Measurements from ENCODE around the gene TKFC. TPM values are rescaled to one million over a fixed set of nuclear protein-coding genes. Genes with fewer than 3 reads are reported as not detected.

Gene TKFC
- total and polyA plus RNA-seq, 9 of the 15 experiments (the other 6 are each of a cell fraction or from before 2014, with no cell fraction given) = 2.0 to 61.7 (median 28.5) TPM

GRCh38 chr11:61367406-61367805, 34.4 kb downstream of the TKFC start (continued):
- TF ChIP-seq TAF15 (IDR thresholded peaks at IDR 0.05; ENCODE audit: low read depth, low read length) (no peak), EP400 (IDR thresholded peaks at IDR 0.05) (no peak), SREBF1 (IDR thresholded peaks at IDR 0.05; ENCODE audit: borderline replicate concordance, low read depth, low read length) (no peak), BACH1 (tag; IDR thresholded peaks at IDR 0.05) (no peak), ZNF41 (CRISPR knock-in tag; conservative IDR thresholded peaks at IDR 0.05) (no peak), DDX20 (tag; IDR thresholded peaks at IDR 0.05; ENCODE audit: low read depth) (no peak), SRSF7 (optimal IDR thresholded peaks at IDR 0.05; ENCODE audit: low read depth, low read length) (no peak), NCOA4 (IDR thresholded peaks at IDR 0.05; ENCODE audit: partially characterized antibody) (no peak), CHD4 (IDR thresholded peaks at IDR 0.05; ENCODE audit: insufficient read depth, insufficient replicate concordance, low read depth, low read length, poor library complexity, severe bottlenecking) (no peak), CREB5 (CRISPR knock-in tag; IDR thresholded peaks at IDR 0.05) (no peak), HMG20A (CRISPR knock-in tag; conservative IDR thresholded peaks at IDR 0.05) (no peak), ZNF449 (CRISPR knock-in tag; IDR thresholded peaks at IDR 0.05) (0 out of 2 replicates have a peak, but pooled peaks have one; percentile 26), TEAD4 (IDR thresholded peaks at IDR 0.05; ENCODE audit: low read length) (peak; percentile 76), TEAD4 (CRISPR knock-in tag; IDR thresholded peaks at IDR 0.05; ENCODE audit: borderline replicate concordance) (no peak), CCNT2 (IDR thresholded peaks at IDR 0.05; ENCODE audit: borderline replicate concordance, extremely low read depth, insufficient read length, low read depth, low read length) (peak; percentile 36), HMBOX1 (IDR thresholded peaks at IDR 0.05) (peak; percentile 48; the same call in 1 of the 2 replicates), CXXC5 (CRISPR knock-in tag; IDR thresholded peaks at IDR 0.05) (no peak), POLR3A (IDR thresholded peaks at IDR 0.05; ENCODE audit: borderline replicate concordance, extremely low read depth, insufficient read depth, insufficient read length) (no peak), GATA2 (CRISPR knock-in tag; IDR thresholded peaks at IDR 0.05) (peak; percentile 48; the same call in 1 of the 2 replicates), MAFG (tag; conservative IDR thresholded peaks at IDR 0.05) (peak; percentile 92), FUS (optimal IDR thresholded peaks at IDR 0.05; ENCODE audit: low read depth, low read length) (no peak), CGGBP1 (CRISPR knock-in tag; IDR thresholded peaks at IDR 0.05) (no peak)

Data from K562 (cell line).